Measurements from ENCODE around the gene TMEM52. TPM values are rescaled to one million over a fixed set of nuclear protein-coding genes. Genes with fewer than 3 reads are reported as not detected.

Gene TMEM52
- polyA plus RNA-seq, 4 donors, result 1.1 to 2.0 (median 1.7) TPM

GRCh38 chr1:1916851-1917251, 2.2 kb downstream of the TMEM52 start:
- DNase-seq (ENCODE audit: low read depth in 4 of 4, low spot score in 3 of 4), result no peak

GRCh38 chr1:1915911-1916840, 2.9 kb downstream of the TMEM52 start:
- no peak for DNase-seq (ENCODE audit: low read depth in 4 of 4, low spot score in 3 of 4)

GRCh38 chr1:1914971-1915692, 3.9 kb downstream of the TMEM52 start, which contains the start of gene CALML6:
TSS of gene CALML6 (plus strand) at chr1:1915260. CDS start at chr1:1915281, 21 bp downstream.
- no peak for DNase-seq (ENCODE audit: low read depth in 4 of 4, low spot score in 3 of 4)

GRCh38 chr1:1914101-1914970, 4.7 kb downstream of the TMEM52 start:
- no peak for DNase-seq (ENCODE audit: low read depth in 4 of 4, low spot score in 3 of 4)

GRCh38 chr1:1911350-1912041, 7.6 kb downstream of the TMEM52 start:
- no peak for DNase-seq (ENCODE audit: low read depth in 4 of 4, low spot score in 3 of 4)

- DNase-seq (ENCODE audit: low read depth in 4 of 4, low spot score in 3 of 4), result no peak
Measured at GRCh38 chr1:1910651-1911331, 8.3 kb downstream of the TMEM52 start.

DNA sequence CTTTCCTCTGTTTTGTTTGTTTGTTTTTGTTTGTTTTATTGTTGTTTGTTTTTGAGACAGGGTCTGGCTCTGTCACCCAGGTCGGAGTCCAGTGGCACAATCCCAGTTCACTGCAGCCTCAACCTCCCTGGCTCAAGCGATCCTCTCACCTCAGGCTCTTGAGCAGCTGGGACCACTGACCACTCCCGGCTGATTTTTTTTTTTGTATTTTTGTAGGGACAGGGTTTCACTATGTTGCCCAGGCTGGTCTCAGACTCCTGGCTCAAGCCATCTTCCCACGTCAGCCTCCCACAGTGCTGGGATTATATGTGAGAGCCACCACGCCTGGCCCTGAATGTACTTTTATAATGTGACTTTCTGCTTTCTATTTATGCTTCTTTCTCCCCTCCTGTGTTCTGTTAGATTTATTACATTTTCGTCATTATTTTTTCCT, 9.0 kb downstream of the TMEM52 start:
- no peak for DNase-seq (ENCODE audit: low read depth in 4 of 4, low spot score in 3 of 4)

DNA sequence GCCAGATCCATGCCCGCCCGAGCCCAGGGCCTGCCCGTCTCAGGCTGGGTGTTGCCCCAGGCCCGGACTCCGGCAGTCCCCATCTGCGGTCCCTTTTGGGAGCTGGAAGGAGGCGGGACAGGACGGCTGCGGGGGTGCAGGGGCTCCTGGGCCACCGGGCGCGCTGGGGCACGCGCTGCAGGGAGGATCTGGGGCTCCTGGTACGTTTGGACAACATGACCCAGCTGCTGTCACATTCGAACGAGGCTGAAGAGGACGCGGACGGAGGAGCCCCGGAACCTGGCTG, 10.6 kb downstream of the TMEM52 start:
- DNase-seq (ENCODE audit: low read depth in 4 of 4, low spot score in 3 of 4), result no peak

- DNase-seq (ENCODE audit: low read depth in 4 of 4, low spot score in 3 of 4), result no peak
Measured at GRCh38 chr1:1907098-1907736, 11.9 kb downstream of the TMEM52 start.

DNA sequence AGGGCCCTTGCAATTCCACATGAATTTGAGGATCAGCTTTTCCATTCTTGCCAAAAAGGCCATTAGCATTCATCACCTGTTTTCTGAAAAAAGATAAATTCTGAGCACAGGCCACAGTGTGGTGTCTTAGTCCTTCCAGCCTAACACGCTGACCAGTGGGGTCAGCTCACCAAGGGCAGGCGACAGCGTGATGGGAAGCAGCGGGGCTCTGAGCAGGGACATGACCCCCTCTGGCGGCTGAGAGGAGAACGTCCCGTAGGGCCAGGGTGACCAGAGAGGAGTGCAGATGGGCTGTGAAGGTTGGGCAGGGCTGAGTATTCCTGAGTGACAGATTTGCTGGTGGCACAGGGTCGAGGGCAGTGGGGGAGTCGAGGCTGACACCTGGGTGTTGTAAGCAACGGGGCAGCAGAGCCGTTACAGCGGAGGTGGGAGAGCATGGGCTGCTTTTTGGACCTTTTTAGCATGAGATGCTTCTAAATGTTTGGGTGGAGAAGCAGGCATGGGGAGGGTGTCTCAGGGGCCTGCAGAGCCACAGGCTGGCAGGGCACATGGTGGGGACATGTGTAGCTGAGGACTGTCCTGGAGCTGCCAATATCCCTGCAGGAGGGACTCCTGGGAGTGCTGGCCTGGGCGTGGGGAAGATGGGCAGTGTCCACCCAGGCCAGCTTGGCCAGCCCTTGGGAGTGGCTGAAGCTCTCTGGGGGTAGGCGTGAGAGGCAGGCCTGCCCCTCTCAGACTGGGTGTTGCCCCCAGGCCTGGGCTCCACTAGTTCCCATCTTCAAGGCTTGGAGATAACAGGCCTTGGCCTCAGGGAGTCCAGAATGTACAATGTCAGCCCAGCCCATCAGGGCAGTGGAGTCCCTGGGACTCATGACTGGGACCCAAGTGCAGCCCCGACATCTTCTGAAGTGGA, 12.6 kb downstream of the TMEM52 start:
- DNase-seq (ENCODE audit: low read depth in 4 of 4, low spot score in 3 of 4), result peak in 3 of 4 donors; percentile 63 to 75 (median 74)

GRCh38 chr1:1903224-1903623, 15.9 kb downstream of the TMEM52 start:
- DNase-seq (ENCODE audit: low read depth in 4 of 4, low spot score in 3 of 4), result no peak

- no peak for DNase-seq (ENCODE audit: low read depth in 4 of 4, low spot score in 3 of 4)
Measured at GRCh38 chr1:1901641-1902294, 17.3 kb downstream of the TMEM52 start.

DNA sequence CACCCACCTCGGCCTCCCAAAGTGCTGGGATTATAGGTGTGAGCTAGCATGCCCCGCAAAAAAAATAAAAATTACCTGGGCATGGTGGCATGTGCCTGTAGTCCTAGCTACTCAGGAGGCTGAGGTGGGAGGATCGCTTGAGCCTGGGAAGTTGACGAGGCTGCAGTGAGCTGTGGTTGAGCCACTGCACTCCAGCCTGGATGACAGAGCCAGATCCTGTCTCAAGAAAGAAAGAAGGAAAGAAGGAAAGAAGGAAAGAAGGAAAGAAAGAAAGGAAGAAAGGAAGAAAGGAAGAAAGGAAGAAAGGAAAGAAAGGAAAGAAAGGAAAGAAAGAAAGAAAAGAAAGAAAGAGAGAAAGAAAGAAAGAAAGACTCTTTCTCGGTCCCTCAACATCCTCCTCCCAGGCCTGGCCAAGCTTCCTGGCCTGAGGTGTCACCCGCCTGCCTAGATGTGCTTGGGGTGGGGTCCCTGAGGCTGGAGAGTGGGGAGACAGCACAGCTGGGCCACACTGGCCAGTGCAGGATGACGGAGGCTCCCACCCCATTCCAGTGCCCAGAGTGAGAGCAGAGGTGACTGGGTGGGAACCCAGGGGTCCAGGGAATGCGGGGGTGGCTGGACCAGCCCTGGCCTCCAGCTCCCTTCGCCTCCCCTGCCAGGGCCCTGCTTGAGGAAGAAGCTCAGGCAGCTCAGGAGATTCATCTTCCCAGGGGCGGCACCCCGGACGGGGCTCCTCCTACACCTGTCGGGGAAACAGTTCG, 18.0 kb downstream of the TMEM52 start:
- no peak for DNase-seq (ENCODE audit: low read depth in 4 of 4, low spot score in 3 of 4)

DNA sequence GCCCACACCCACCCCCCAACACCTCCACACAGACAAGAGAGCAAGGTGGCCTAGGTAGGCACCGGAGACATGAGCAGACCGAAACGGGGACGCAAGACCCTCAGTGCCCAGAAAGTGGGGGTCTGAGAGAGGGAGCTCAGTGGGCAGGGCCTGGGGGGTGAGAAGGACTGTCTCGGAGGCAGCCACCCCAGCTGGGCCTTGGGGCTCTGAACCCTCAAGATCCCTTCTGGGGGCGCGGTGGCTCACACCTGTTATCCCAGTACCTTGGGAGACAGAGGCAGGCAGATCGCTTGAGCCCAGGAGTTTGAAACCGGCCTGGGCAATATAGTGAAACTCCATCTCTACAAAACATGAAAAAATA, 19.1 kb downstream of the TMEM52 start:
- no peak for DNase-seq (ENCODE audit: low read depth in 4 of 4, low spot score in 3 of 4)

GRCh38 chr1:1899266-1899966, 19.7 kb downstream of the TMEM52 start:
- DNase-seq (ENCODE audit: low read depth in 4 of 4, low spot score in 3 of 4), result no peak

GRCh38 chr1:1898246-1898933, 20.7 kb downstream of the TMEM52 start:
- DNase-seq (ENCODE audit: low read depth in 4 of 4, low spot score in 3 of 4), result no peak
